RWPE2 (cell line): ENCODE measurements around the gene HSPA1L.

Experiments used
- ATAC-seq: fragments of 200-7000 bp; cut with Tn5 transposase; 3 replicates; pipeline ENCODE4 v1.9.1; 2021; ENCODE audit warnings: low read depth
- DNase-seq: peaks from one replicate; pipeline ENCODE4 v3.0.0-alpha.2; 2020; ENCODE audit warnings: low spot score
- H3K27ac ChIP-seq: fragments of 450-650 bp; 2 replicates; pipeline ENCODE4 v1.5.1; 2017; ENCODE audit warnings: mild to moderate bottlenecking; ENCODE audit not compliant: poor library complexity, severe bottlenecking
- H3K27me3 ChIP-seq: fragments of 250-450 bp; sonication (Bioruptor Pico); 2 replicates; pipeline ENCODE4 v1.5.1; 2021; ENCODE audit warnings: mild to moderate bottlenecking, moderate library complexity; ENCODE audit not compliant: insufficient read depth, poor library complexity, severe bottlenecking
- H3K36me3 ChIP-seq: fragments of 250-450 bp; sonication (Bioruptor Pico); 2 replicates; pipeline ENCODE4 v1.5.1; 2020; ENCODE audit warnings: low read depth, mild to moderate bottlenecking, moderate library complexity
- H3K4me1 ChIP-seq: fragments of 250-450 bp; sonication (Bioruptor Pico); 2 replicates; pipeline ENCODE4 v1.5.1; 2021; ENCODE audit warnings: mild to moderate bottlenecking, moderate library complexity; ENCODE audit not compliant: insufficient read depth, poor library complexity, severe bottlenecking
- H3K4me3 ChIP-seq: fragments of 250-450 bp; sonication (Bioruptor Pico); 2 replicates; pipeline ENCODE4 v1.5.1; 2021; ENCODE audit warnings: mild to moderate bottlenecking, moderate library complexity; ENCODE audit not compliant: severe bottlenecking
- H3K9me3 ChIP-seq: fragments of 250-450 bp; sonication (Bioruptor Pico); 2 replicates; pipeline ENCODE4 v1.5.1; 2021; ENCODE audit warnings: mild to moderate bottlenecking, moderate library complexity; ENCODE audit not compliant: severe bottlenecking
- CTCF ChIP-seq: fragments of 450-650 bp; IDR thresholded peaks from one replicate; pipeline ENCODE4 v1.5.1; 2017; ENCODE audit warnings: mild to moderate bottlenecking, moderate library complexity; ENCODE audit not compliant: poor library complexity, severe bottlenecking

The HSPA1L gene

GRCh38 chr6:31765559-31765909 lies 49.5 kb downstream of the HSPA1L start:
- no peaks in the 10 kb centered on the region for H3K27me3 ChIP-seq
- H3K27ac ChIP-seq, result no peak overlapping the region
- DNase-seq (no peak), ATAC-seq (no peak)
- H3K36me3 ChIP-seq, result peaks cover 19% of the 10 kb centered on the region
- H3K9me3 ChIP-seq, result no peaks in the 10 kb centered on the region
- H3K4me1 ChIP-seq, result peaks cover 3% of the 10 kb centered on the region
- TF ChIP-seq CTCF, result no peak
- H3K4me3 ChIP-seq, result no peak overlapping the region

DNA sequence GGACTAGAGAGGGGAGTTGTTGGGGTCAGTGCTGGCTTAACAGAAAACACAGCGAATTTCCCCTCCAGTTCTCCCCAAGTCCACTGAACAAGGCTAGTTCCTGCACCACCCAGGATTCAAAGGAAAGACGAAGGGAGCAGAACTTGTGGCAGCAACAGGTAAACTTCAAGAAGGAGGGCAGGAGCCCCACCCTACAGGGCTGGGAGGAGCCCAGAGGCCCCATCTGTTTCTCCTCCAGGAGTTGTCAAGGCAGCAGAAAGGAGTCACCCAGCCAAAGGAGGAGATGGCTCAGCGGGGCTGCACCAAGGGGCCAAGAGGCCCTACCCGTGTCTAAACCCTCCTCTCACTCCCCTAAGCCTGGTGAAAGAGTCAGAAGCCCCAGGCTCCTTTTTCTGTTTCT lies 50.9 kb downstream of the HSPA1L start:
- no peak for DNase-seq
- H3K27ac ChIP-seq, result no peak overlapping the region

GRCh38 chr6:31763619-31763940 lies 51.5 kb downstream of the HSPA1L start:
- H3K27ac ChIP-seq, result peak overlapping the region; percentile 6
- no peaks in the 10 kb centered on the region for H3K9me3 ChIP-seq
- DNase-seq, result no peak
- peak; percentile 68 for ATAC-seq
- no peak overlapping the region for H3K4me3 ChIP-seq
- no peak for TF ChIP-seq CTCF
- peaks cover 3% of the 10 kb centered on the region for H3K4me1 ChIP-seq
- H3K27me3 ChIP-seq, result no peaks in the 10 kb centered on the region
- peaks cover 21% of the 10 kb centered on the region for H3K36me3 ChIP-seq

More for the DNA sequence above, 50.9 kb downstream of the HSPA1L start:
- Histone ChIP-seq H3K4me3 (no peak overlapping the region), H3K36me3 (peaks cover 19% of the 10 kb centered on the region), H3K27me3 (no peaks in the 10 kb centered on the region), H3K9me3 (no peaks in the 10 kb centered on the region), H3K4me1 (peaks cover 3% of the 10 kb centered on the region)
- ATAC-seq, result no peak
- no peak for TF ChIP-seq CTCF

GRCh38 chr6:31762878-31763618 lies 52.0 kb downstream of the HSPA1L start:
- ATAC-seq (peak; percentile 15; the same call in 1 of the 3 replicates), DNase-seq (no peak)
- Histone ChIP-seq H3K4me3 (no peak overlapping the region), H3K4me1 (peaks cover 3% of the 10 kb centered on the region), H3K27ac (peak overlapping the region; percentile 6), H3K9me3 (no peaks in the 10 kb centered on the region), H3K27me3 (no peaks in the 10 kb centered on the region), H3K36me3 (peaks cover 27% of the 10 kb centered on the region)
- no peak for TF ChIP-seq CTCF

DNA sequence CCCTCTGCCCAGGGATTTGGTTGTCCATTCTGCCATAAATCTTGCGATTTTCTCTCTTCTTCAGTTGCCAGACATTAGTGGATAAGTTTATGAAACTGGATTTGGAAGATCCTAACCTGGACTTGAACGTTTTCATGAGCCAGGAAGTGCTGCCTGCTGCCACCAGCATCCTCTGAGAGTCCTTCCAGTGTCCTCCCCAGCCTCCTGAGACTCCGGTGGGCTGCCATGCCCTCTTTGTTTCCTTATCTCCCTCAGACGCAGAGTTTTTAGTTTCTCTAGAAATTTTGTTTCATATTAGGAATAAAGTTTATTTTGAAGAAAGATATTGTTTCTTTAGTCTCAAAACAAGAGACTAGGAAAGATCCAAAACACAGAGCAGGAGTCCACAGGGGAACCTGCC lies 52.7 kb downstream of the HSPA1L start, which contains the start of gene SAPCD1:
Gene SAPCD1, plus strand, starts transcription at position 301 of the 400 bp plus-strand sequence. CDS start 399 bp downstream, outside the sequence.
- Histone ChIP-seq H3K27me3 (no peaks in the 10 kb centered on the region), H3K9me3 (no peaks in the 10 kb centered on the region), H3K27ac (peak within 1 kb of the TSS; percentile 6), H3K36me3 (peaks cover 28% of the 10 kb centered on the region), H3K4me1 (peaks cover 3% of the 10 kb centered on the region), H3K4me3 (no peak within 1 kb of the TSS)
- TF ChIP-seq CTCF, result no peak
- DNase-seq (no peak), ATAC-seq (no peak)
